ENCODE data around the gene C9orf57.
A peak's percentile ranks its signal among the peaks of the same experiment; 100 is the strongest.
"Not testable (repeated sequence)": the region's sequence is repeated elsewhere in the genome, so short reads cannot be mapped to it uniquely, and the experiment has no call there.

Gene C9orf57, protein sequence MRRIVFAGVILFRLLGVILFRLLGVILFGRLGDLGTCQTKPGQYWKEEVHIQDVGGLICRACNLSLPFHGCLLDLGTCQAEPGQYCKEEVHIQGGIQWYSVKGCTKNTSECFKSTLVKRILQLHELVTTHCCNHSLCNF

DNA sequence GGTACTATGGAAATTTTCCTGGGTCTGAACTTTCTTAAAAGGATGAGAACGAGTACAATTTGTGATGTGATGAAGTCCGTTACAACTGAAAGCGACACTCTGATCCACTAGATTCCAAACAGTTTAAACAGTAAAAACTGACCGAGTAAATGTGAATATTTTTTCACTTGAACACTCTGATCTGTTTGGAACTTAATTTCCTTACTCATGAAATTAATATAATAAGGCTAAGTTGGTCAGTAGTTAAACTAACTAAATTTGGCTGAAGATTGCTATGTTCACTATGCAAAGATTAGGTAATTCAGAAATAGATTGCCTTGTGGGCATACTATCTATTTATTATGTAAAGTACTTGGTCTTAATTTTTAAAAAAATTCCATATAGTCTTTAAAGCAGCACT is at the start of gene C9orf57:
Gene C9orf57 (minus strand): TSS at position 101 of the 400 bp plus-strand sequence. CDS start 1,282 bp downstream, outside the sequence.
- DNase-seq: no peak

DNA sequence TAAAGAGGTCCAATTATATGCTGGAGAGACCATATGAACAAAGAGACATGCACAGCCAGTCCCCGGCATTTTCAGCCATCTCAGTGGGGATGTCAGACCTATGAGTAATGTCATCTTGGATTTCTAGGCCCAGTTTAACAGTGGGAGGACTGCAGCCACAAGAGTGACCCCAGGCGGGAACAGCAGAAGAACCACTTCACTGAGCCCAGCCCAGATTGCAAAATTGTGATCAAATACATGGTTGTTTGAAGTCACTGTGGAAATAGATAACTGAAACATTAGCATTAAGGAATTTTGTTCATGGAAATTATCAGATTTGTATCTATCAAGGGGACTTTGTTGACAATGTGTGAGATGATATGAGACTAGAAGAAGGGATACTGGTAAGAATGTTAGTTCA is 42.1 kb upstream of the C9orf57 start:
- no peak for DNase-seq

DNA sequence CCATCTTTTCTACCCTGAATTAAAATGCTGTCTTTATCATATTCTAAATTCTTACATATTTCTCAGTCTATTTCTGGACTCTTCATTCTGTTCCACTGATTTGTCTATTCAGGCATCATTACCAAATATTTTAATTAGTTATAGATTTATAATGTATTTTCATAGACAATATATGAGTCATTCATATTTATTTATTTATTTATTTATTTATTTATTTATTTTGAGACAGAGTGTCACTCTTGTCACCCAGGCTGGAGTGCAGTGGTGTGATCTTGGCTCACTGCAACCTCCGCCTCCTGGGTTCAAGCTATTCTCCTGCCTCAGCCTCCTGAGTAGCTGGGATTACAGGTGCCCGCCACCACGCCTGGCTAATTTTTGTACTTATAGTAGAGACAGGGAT is 35.1 kb upstream of the C9orf57 start:
- not testable (repeated sequence) for DNase-seq

DNA sequence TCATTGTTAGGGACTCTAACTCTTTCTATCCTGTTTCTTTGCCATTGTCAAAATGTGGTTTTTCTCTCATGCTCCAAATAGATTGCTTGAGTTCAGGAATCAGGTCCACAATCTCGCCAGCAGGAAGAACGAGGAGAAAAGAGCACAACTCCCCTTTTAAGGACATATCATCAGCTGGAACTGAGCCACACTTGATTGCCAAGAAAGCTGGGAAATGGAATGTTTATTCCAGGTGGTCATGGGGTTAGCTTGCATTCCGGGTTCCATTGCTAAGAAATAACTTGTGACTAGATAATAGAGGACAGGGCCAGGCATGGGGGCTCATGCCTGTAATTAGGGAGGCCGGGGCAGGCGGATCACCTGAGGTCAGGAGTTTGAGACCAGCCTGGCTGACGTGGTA is 32.4 kb upstream of the C9orf57 start:
- no peak for DNase-seq

DNA sequence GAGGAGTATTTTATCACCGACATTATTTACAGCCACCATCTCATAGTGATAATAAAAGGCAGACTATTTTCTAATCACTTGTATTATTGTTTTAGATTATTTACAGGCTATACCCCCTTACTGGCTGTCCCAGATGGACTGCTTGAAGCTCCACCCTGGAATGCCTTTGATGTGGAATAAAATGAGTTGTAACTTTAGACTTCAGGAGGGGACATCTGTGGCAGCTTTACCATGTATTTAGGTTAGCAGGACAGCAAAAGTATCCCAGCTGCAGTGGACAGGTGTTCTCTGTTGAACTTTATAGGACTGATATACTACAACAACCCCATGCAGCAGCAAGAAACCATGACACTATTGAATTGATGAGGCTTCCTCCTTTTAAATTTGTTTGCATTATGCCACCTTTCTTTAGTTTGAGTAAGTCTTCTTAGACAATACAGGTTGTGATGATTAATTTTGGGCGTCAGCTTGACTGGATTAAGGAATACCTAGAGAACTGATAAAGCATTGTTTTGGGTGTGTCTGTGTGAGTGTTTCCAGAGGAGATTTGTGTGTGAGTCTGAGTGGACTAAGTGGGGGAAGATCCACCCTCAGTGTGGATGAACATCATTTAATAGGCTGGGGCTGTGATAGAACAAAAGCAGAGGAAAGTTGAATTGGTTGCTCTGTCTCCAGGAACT is 29.2 kb upstream of the C9orf57 start:
- DNase-seq: no peak

DNA sequence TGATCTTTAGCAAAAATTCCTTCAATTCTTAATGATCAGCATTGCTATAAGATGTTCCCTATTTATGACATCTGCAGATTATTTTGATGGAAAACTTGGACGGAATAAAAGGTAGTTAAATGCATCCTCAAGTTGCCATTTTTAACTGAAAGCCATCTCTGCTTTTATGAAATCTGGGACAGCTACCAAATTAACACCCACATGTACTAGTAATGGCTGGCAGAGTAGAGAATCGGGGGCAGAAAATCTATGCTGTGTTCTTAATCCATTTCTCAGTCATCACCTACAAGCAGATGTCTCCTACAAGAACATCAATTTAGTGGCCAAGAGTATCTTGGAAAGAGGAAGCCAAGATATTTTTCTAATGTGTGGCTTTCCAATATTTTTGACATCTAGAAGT is 22.1 kb upstream of the C9orf57 start:
- no peak for DNase-seq

DNA sequence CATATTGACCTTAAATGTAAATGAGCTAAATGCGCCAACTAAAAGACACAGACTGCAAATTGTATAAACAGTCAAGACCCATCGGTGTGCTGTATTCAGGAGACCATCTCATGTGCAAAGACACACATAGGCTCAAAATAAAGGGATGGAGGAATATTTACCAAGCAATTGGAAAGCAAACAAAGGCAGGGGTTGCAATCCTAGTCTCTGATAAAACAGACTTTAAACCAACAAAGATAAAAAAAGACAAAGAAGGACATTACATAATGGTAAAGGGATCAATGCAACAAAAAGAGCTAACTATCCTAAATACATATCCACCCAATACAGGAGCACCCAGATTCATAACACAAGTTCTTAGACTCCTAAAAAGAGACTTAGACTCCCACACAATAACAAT is 14.3 kb upstream of the C9orf57 start:
- DNase-seq: not testable (repeated sequence)

DNA sequence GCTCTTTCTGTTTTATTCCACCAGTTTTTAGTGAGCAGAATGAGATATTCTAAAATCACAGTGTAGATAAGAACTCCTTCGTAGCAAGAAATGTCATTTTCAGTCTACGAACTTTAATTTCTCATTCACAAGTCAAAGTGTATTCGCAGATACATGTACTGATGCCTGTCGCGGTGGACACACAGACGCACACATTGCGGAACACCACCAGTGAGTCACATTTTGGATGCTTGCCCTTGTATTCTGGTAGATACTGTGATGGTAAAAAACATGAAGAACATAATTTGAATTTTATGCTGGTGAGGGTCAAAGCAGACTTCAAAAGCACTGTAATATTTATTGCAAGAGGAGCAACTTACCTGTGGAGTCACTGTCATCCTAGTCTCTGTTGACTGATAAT is 4.7 kb upstream of the C9orf57 start:
- no peak for DNase-seq

DNA sequence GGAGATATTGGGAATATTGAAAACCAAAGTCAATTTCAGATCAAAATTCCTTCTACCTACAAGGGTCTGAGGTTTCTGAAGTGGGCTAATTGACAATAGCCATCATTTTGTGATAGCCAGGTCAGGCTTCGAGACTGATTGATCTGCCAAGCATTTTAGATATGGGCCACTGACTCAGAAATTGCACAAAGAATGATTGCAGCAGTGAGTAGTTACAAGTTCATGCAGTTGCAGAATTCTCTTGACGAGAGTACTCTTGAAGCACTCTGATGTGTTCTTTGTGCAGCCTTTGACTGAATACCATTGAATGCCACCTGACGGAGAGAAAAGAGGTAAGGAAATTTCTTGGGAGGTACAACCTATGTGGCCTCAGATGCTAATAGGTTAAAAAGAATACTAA is 8.3 kb downstream of the C9orf57 start:
- DNase-seq: no peak

DNA sequence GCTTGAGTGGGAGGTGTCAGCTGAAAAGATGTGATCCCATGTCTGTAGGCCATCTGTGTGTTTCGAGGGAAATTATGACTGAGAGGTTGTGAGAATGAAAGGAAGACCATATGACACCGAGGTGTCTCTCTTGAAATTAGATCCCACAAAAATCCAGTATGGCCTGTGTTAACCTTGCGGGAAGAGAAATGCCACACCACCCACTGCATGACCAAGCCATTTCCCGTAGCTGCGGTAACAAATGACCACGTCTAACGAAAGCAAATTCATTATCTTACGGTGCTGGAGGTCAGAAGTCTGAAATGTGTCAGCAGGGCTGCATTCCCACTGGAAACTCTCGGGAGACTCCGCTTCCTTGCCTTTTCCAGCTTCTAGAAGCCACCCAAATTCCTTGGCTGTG is 11.6 kb downstream of the C9orf57 start:
- DNase-seq: no peak

DNA sequence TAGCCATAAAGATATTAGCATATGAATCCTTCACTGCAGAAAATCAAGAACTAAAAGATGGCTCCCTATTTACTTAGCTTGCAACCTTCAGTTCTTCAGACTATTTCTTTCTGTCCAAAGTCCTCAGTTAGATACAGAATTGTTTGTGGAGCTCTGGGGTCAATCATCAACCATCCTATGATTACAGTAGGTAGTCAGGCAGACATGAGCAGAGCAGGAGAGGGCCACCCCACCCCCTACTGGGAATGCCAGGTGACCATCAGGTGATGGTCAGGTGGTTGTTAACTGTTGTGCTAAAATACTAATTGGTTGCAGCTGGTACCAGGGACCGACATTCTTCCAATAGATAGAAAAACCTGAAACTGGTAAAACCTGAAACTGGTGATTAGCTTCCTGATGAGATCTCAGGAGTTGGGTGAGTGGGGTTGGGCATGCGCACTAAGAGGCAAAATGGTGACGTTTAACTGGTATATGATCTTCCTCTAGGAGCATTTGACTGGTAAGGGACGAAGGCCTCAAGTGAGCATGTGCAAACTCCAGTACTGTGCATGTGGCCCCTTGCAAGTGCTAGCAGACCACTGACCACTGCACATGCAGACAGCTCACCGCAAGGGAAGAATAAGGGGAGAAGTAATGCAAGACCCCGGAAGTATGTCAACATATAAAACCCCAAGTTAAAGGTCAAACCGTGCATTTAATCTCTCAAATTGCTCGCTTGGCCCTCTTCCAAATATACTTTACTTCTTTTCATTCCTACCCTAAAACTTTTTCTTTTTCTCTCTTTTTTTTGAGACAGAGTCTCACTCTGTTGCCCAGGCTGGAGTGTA is 13.6 kb downstream of the C9orf57 start:
- no peak for DNase-seq

DNA sequence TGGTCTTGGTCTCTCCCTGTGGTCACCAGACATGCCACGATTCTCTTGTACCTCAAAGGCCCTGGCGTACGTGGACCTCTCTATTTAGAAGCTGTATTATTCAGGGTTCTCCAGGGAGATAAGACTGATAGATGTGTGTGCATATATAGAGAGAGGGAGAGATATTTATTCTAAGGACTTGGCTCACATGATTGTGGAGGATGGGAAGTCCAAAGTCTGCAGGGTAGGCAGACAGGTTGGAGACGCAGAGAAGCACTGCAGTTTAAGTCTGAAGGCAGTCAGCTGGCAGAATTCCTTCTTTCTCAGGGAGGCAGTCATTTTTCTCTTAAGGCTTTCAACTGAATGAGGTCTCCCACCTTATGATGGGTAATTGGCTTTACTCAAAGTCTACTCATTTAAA is 16.3 kb downstream of the C9orf57 start:
- DNase-seq: no peak

DNA sequence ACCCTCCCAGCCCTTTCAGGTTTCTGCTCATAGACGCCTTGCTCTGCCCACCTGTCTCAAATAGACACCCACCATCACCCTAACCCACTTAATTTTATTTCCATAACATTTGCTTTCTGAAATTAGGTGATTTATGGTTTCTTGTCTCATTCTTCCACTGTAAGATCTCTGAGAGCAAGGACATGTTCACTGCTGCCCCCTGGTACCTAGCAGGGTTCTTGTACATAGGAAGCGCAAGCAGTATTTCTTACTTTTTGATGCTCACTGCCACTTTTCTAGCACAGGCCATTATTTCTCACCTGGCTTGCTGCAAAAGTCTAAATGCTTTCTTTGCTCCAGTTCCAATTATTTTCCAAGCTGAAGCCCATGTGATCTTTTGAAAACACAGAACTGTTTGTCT is 16.8 kb downstream of the C9orf57 start:
- no peak for DNase-seq

DNA sequence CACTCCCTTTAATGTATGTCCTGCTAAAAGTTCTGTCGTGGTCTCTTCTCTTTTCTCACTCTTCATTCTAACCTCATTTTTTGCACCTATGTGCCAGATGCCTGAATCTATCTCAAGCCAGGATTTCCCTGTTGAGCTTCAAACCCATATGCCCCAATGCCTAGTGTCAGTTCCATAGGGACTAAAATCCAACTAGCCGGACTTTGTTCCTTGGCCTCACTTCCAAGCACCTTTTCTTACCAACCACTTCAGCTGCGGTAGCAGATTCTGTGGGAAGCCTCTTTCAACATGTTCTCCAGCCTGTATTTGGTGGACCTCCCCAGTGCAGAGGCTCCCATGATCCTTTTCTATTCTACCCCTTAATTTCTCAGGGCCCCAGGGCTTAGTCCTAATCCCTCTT is 17.5 kb downstream of the C9orf57 start:
- no peak for DNase-seq

DNA sequence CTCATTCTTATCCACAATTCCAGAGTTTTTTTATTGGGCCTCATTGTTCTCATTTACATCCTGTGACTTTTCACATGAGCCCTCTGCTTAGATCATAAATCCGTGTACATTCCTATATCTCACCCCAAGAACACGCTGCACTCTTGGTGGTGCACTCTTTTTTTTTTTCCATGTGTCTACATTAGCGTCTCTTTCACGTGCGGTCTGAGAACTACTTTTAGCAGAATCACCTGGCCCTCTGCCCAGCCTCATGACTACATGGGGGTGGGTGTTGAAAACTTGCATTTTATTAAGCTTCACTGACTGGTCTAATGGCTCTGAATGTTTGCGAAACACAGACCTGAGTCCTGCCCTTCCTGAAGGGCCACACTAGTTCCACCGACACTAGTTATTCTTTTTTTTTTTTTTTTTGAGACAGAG is 18.6 kb downstream of the C9orf57 start:
- DNase-seq: peak; percentile 40

DNA sequence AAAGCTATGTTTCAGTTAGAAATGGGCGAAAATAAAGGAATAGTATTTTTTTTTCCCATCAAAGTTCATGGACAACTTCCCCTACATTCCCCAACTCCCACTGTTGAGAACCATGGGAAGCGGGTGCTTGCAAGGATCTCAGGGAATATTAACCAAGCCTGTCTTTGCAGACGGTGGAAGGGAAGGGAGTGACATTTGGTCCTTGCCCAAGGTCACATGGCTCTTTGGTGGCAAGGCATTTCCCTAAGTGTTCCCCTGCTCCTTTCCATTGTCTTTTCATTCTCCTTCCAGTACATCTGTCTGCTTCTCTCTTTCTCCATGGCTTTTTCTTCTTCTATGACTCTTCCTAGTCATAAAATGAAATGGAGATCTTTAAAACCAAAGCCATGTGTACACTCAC is 19.0 kb downstream of the C9orf57 start:
- DNase-seq: no peak

DNA sequence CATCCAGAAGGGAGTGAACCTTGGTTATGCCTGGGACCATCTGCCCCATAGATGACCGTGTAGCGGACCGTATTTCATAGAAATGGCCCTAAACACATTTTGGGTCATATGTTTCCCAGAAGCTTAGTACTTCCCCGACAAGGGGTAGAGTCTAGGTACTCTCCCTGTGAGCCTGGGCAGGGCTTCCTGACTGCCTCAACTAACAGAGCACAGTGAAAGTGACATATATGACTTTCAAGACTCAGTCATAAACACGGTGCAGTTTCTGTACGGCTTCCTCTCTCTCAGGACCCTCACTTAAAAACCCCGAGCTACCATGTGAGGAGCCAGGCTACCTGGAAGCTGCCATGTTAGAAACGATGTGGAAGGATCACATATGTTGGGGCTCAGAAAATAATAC is 20.9 kb downstream of the C9orf57 start:
- DNase-seq: no peak

DNA sequence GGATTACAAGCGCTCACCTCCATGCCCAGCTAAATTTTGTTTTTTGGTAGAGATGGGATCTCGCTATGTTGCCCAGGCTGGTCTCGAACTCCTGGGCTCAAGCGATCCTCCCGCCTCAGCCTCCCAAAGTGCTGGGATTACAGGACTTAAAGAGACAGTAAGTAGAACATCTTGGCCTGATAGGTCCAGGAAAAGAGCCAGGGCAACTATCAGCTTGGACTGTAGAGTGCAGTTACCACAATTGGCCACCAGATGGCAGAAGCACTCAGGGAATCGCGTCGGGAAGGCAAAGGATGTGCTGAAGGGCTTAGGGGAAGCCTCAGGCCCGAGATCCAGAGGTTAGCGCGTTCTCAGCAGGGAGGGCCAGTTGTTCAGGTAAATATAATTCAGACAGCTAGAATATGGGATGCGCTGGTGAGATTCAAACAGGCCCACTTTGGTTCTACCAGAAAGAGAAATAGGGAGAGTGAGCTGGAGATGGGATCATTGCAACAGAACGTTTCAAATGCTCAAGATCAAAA is 21.5 kb downstream of the C9orf57 start:
- DNase-seq: peak; percentile 85

DNA sequence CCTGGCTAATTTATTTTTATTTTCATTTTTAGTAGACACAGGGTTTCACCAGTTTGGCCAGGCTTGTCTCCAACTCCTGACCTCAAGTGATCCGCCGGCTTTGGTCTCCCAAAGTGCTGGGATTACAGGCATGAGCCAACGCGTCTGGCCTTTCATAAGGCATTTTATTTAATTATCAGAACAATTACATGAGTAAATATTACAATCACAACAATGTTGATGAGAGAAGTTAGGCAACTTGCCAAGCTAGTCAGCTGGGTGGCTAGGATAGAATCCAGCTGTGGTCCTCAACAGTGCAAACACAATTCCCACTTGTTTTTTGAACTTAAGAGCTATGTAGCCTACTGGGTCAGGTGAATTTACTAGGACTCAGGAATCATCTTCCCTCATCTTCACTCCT is 22.0 kb downstream of the C9orf57 start:
- DNase-seq: no peak

DNA sequence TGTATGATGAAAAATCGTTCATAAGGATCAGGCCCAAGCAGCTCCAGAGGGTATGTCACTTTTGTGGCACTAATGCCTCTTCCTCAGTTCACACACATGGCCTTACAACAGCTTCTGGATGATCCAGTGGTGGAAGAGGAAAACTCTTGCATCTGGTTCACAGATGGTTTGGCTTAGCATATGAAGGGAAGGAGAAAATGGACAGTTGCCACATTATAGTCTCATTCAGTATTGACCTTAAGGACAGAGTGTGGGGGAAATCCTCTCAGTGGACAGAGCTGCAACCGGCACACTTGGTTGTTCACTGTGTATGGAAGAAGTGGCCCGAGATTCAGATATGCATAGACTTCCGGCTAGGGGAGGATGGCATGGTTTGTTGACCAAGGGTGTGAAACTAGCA is 22.8 kb downstream of the C9orf57 start:
- DNase-seq: no peak

DNA sequence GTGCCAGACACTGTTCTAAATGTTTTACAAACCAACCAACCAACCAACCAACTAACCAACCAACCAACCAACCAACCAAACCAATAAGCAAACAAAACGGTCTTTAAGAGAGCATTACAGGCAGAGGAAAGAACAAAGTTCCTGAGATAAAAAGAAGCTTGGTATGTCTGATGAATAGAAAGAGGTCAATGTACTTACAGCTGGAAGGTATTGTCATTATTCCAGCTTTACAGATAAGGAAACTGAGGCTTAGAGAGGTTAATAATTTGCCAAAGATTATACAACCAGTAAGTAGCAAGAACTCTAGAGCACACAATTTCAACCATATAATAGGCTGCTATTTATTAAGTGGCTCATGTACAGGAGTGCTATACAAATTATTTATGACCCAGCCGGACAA is 29.6 kb downstream of the C9orf57 start:
- no peak for DNase-seq

DNA sequence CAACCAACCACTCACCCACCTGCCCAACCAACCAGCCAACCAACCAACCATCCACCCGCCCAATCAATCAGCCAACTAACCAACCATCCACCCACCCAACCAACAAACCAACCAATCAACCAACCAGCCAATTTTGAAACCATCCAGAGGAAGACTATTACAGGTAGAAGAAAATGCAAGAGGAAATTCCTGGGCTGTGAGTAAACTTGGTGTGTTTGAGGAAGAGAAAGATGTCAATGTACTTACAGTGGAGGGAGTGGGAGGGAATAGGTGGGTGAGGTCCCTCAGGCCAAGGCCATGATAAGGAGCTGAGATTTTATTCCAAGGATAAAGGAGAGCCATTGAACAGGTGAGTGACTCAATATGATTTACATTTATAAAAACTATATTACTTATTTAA is 30.4 kb downstream of the C9orf57 start:
- no peak for DNase-seq

DNA sequence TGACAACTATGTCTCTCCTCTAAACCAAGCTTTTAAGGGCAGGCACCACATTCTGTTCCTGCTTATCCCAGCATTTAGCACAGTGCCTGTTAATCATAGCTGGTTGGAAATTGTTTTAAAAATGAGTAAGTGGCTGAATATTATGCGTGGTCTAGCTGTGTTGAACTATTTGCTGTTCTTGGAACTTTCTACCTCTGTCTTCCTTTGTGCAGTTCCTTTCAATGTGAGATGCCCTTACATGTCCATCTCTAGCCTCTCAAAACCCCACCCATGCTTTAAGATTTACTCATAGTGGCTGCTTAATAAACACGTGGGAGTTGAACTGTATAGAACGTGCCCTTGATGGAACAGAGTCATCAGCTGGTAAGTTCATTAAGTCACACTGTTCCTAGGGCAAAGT is 34.5 kb downstream of the C9orf57 start:
- DNase-seq: no peak

DNA sequence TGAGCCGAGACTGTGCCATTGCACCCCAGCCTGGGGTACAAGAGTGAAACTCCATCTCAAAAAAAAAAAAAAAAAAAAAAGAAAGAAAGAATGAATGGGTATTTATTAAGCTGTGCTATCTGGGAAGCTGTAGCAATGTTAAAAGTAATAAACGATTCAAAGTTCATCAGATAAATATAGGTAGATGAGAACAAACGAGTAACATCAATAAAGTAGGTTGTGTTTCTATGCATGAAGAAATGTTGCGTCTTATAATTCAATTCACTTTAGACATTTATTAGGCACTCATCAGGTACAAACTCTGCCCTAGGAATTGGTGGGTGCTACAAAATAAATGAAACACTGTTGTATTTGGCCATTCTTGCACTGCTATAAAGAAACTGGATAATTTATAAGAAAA is 36.8 kb downstream of the C9orf57 start:
- DNase-seq: no peak

Measured in femur (tissue), 1 donor.